Pancreas (tissue), 10 donors: ENCODE data around the gene POP7. TPM values are rescaled to one million over a fixed set of nuclear protein-coding genes. Genes with fewer than 3 reads are reported as not detected.

Experiments used
- ATAC-seq, 4 donors: fragments of 200-7000 bp; cut with Tn5 transposase; one replicate each; pipeline versions ENCODE4 v1.8.0 to v1.9.1; 2020; ENCODE audit warnings: mild to moderate bottlenecking in 4 of 4, moderate library complexity in 4 of 4
- DNase-seq, 6 donors: peaks; one replicate each; pipeline ENCODE4 v3.0.0-alpha.2; 2020
- FAIRE-seq: peaks from 2 replicates; lab custom pipeline; 2012; peaks lifted over from hg19 to GRCh38; lab: Jason Lieb, UNC
- H3K27ac ChIP-seq, 4 donors: fragments of 200-600 bp; sonication (generic); 1 replicate in 3 of 4; 2 replicates in 1 of 4; pipeline versions ENCODE4 v1.5.0 to v1.8.0; 2020
- H3K27me3 ChIP-seq, 4 donors: fragments of 200-600 bp; one replicate each; pipeline ENCODE4 v1.8.0; 2021
- H3K36me3 ChIP-seq, 3 donors: fragments of 200-600 bp; sonication (generic) in 1 of 3; one replicate each; pipeline versions ENCODE4 v1.5.0 to v1.8.0; 2020 to 2021
- H3K4me1 ChIP-seq, 3 donors: fragments of 200-600 bp; one replicate each; pipeline ENCODE4 v1.8.0; 2021
- H3K4me3 ChIP-seq, 4 donors: fragments of 200-600 bp; sonication (generic) in 2 of 4; one replicate each; pipeline versions ENCODE4 v1.5.0 to v1.8.0; 2020 to 2021
- H3K9me3 ChIP-seq, 4 donors: fragments of 200-600 bp; one replicate each; pipeline ENCODE4 v1.8.0; 2021
- WGBS, 2 donors: extraction: QIAGEN DNeasy Blood & Tissue Kit; methylation state at CpG; one replicate each; pipeline ENCODE4 v1.1.7; 2013; 5-methylcytosine and 5-hydroxymethylcytosine counted together
- intact Hi-C, 3 donors: fragments of 100-400 bp; cut with DNase I; formaldehyde crosslinking; loops; one replicate each; pipeline versions ENCODE4 v1.11.1 to v1.14.2; 2022
- polyA plus RNA-seq, 2 donors: library from polyadenylated mRNA; stranded (reverse); fragments of 200-250 nt; gene quantifications; one replicate each; pipeline ENCODE4 v1.2.3, GENCODE V29; 2013
- total RNA-seq, 6 donors: library from RNA; stranded (reverse); fragmentation: NEBNext Ultra II Directional in 4 of 6; extraction: Animal tissue kit (Norgen Biotek cat#: 25700) in 4 of 6; gene quantifications; one replicate each; pipeline versions ENCODE4 v1.2.1 to v1.2.4, GENCODE V29; 2021 to 2023
- TF ChIP-seq, protein P1 (sequence below), 4 donors: fragments of 200-600 bp; sonication (generic) in 3 of 4; IDR thresholded peaks; one replicate each; pipeline versions ENCODE4 v1.5.0 to v1.8.0; 2021; ENCODE audit warnings: antibody characterized with exemption in 4 of 4
- donor health status: healthy with polysubstance abuse.
- donor health status: DM: no; HTN: no; CAD: no; lungs with moderate emphysema.
- donor health status: DM: no; HTN: no; CAD: no.
- donor health status: control.
- donor health status: control.
- donor health status: Bipolar disorder and iron deficiency.
- donor health status: DM: yes; HTN: yes; CAD: no.
- donor health status: DM: no; HTN: no; CAD: no.
- donor health status: DM: no; HTN: no; CAD: no.
- donor health status: DM: yes; HTN: yes; CAD: no.

The POP7 gene
- total and polyA plus RNA-seq, 8 donors, result 10.5 to 26.1 (median 16.2) TPM

DNA sequence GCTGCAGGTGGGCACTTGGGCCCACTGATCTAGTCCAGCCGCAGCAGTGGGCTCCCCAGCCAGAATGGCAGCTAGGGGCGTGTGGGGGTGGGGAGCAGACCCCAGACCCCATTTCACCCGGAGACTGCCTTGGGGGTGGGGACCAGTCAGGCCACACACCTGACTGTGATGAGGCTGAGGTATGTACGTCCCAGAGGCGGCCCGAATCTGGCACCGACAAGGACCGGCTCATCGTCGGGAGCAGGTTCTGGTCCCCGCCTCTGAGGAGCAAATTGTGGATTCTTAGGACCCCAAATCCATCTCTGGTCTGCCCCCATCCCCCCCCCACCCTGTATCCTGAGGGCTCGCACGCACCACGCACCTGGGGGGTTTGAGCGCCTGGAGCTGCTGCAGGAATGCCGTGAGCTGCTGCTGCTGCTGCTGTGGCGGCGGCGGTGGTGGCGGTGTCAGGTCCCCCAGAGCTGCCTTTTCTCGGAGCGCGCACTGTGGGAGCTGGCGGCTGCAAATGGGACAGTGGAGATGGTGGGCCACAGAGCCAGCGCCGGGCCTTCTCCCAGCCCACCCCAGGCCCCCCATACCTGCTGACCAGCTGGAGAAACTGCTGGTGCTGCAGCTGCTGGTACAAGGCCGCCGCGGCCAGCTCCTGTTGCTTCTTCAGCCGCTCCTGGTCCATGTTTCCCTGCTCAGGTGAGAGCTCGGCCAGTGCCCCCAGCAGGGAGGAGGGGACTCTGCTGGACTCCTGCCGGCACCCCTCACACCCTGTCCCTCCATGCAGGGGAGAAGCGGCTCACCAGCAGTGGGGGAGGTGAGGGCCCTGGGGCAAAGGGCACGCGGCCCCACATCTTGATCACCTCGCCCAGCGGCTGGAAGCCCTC, 22.0 kb upstream of the POP7 start:
- H3K4me3 ChIP-seq, result no peak overlapping the region
- DNase-seq (peak in 2 of 6 donors; percentile 50 to 72), ATAC-seq (no peak), FAIRE-seq (no peak)
- intact Hi-C loops, result loop anchor here in 2 of 3 donors (5.0 to 10.0 kb wide), 3 partner anchors 119 to 219 kb away; partner anchors contain the start of gene SPACDR (in 1 of the 2)
- H3K27me3 ChIP-seq, result no peaks in the 10 kb centered on the region
- no peaks in the 10 kb centered on the region for H3K4me1 ChIP-seq
- WGBS, 2 donors, result 93 to 97% methylated on average over 33 to 37 of the region's 37 CpGs
- no peak overlapping the region for H3K27ac ChIP-seq
- TF ChIP-seq, protein P1, sequence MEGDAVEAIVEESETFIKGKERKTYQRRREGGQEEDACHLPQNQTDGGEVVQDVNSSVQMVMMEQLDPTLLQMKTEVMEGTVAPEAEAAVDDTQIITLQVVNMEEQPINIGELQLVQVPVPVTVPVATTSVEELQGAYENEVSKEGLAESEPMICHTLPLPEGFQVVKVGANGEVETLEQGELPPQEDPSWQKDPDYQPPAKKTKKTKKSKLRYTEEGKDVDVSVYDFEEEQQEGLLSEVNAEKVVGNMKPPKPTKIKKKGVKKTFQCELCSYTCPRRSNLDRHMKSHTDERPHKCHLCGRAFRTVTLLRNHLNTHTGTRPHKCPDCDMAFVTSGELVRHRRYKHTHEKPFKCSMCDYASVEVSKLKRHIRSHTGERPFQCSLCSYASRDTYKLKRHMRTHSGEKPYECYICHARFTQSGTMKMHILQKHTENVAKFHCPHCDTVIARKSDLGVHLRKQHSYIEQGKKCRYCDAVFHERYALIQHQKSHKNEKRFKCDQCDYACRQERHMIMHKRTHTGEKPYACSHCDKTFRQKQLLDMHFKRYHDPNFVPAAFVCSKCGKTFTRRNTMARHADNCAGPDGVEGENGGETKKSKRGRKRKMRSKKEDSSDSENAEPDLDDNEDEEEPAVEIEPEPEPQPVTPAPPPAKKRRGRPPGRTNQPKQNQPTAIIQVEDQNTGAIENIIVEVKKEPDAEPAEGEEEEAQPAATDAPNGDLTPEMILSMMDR (IDR thresholded peaks at IDR 0.05), result no peak
- H3K36me3 ChIP-seq, result peaks cover 0 to 71% (median 51%) of the 10 kb centered on the region in 3 donors
- no peaks in the 10 kb centered on the region for H3K9me3 ChIP-seq

DNA sequence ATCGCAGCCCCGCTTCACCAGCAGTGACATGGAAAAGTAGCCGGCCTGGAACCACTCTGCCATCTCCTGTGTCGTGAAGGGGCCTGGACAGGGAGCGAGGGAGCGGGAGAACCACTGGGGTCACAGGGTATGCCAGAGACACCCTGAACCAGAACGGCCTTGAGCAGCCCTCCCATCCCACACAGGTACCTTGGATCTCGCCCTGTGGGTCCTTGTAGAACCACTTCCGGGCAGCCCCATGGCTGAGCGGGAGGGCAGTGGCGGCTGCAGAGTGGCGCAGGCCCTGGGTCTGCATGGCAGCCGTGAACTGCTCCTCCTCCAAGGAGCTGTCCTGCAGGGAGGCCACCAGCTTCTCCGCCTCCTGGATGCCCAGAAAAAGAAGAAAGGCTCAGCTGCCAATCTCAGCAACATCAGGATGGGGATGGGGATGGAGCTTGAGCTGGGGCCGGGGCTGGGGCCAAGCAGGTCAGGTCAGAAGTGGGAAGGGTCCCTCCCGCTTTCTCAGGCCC, 21.3 kb upstream of the POP7 start:
- no peaks in the 10 kb centered on the region for H3K9me3 ChIP-seq
- ATAC-seq (no peak), FAIRE-seq (no peak), DNase-seq (peak in 1 of 6 donors; percentile 53)
- intact Hi-C loops, result loop anchor here in 2 of 3 donors (5.0 to 10.0 kb wide), 3 partner anchors 120 to 220 kb away; partner anchors contain the start of gene SPACDR (in 1 of the 2)
- TF ChIP-seq, protein P1 (IDR thresholded peaks at IDR 0.05), result no peak
- H3K4me3 ChIP-seq, result no peak overlapping the region
- no peaks in the 10 kb centered on the region for H3K27me3 ChIP-seq
- peaks cover 0 to 71% (median 51%) of the 10 kb centered on the region in 3 donors for H3K36me3 ChIP-seq
- H3K27ac ChIP-seq, result no peak overlapping the region
- no peaks in the 10 kb centered on the region for H3K4me1 ChIP-seq
- 95 to 96% methylated on average over 15 to 16 of the region's 16 CpGs for WGBS, 2 donors

DNA sequence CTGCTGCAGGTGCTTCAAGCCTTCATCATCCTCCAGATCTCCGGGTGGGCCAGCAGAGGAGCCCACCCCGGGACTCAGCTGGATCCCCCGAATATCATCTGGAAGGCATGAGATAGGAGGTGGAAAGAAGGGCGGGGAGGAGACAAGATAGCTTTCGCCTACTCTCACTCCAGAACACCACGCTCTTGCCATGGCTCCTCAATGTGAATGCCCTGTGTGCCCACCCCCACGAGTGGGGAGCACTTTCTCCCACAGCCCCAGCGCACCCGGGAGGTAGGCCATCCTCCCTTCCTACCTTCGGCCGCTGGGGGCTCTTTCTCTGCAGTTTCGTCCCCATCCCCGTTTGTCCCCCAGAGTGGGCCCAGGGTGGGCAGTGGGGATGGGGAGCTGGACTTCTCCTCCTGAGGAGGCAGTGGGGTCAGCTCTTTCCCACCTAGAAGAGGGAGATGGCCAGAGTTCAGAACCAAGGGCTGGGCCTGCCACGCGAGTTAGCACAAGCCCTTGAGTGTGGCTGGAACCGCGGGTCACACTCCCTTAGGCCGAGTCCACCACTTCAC, 20.8 kb upstream of the POP7 start:
- no peaks in the 10 kb centered on the region for H3K27me3 ChIP-seq
- H3K36me3 ChIP-seq, result peaks cover 0 to 71% (median 51%) of the 10 kb centered on the region in 3 donors
- intact Hi-C loops, result loop anchor here in 1 of 3 donors (10.0 kb wide), 2 partner anchors 120 to 220 kb away; partner anchors contain the start of gene SPACDR
- TF ChIP-seq, protein P1 (IDR thresholded peaks at IDR 0.05), result no peak
- ATAC-seq (no peak), DNase-seq (no peak), FAIRE-seq (no peak)
- no peak overlapping the region for H3K27ac ChIP-seq
- 89% methylated on average over 18 of the region's 18 CpGs for WGBS, 2 donors
- no peaks in the 10 kb centered on the region for H3K9me3 ChIP-seq
- H3K4me3 ChIP-seq, result no peak overlapping the region
- no peaks in the 10 kb centered on the region for H3K4me1 ChIP-seq

DNA sequence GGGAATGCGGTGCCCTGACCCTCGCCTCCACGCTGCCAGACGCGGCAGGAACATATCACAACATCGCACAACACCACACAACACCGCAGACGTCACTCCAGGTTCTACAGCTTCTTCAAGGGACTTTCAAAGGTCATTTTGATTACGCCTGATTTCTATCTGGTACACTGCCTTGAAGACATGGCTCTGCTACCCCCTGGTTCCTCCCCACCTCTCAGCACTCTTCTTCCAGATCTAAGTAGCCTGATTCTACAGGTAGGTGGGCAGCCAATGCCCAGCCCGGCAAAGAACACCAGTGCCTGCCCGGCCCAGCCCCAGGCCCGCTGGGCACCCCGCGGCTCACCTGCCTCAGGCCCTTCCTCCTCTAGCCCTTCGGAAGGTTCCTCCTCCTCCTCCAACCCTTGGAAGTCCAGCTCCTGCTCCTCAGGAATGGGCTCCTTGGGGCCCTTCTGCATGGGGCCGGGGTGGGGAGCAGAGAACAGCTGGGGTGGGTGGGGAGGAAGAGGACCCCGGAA, 20.2 kb upstream of the POP7 start:
- H3K9me3 ChIP-seq, result no peaks in the 10 kb centered on the region
- ATAC-seq (no peak), DNase-seq (no peak), FAIRE-seq (no peak)
- intact Hi-C loops, result loop anchor here in 1 of 3 donors (10.0 kb wide), 2 partner anchors 121 to 221 kb away; partner anchors contain the start of gene SPACDR
- 92 to 95% methylated on average over 16 to 17 of the region's 17 CpGs for WGBS, 2 donors
- no peaks in the 10 kb centered on the region for H3K27me3 ChIP-seq
- no peak overlapping the region for H3K4me3 ChIP-seq
- TF ChIP-seq, protein P1 (IDR thresholded peaks at IDR 0.05), result no peak
- H3K36me3 ChIP-seq, result peaks cover 0 to 71% (median 51%) of the 10 kb centered on the region in 3 donors
- no peaks in the 10 kb centered on the region for H3K4me1 ChIP-seq
- no peak overlapping the region for H3K27ac ChIP-seq
